NB4 (cell line): ENCODE measurements around the gene GRIK1.
"Not testable (repeated sequence)": the region's sequence is repeated elsewhere in the genome, so short reads cannot be mapped to it uniquely, and the experiment has no call there.

Source experiments
- DNase-seq: peaks from one replicate; pipeline ENCODE4 v3.0.0; 2010; ENCODE audit warnings: low read depth
- H3K4me3 ChIP-seq: one replicate; pipeline ENCODE4 v1.5.1; 2011; ENCODE audit warnings: mild to moderate bottlenecking, low read depth, low read length, moderate library complexity
- CTCF ChIP-seq: IDR thresholded peaks from one replicate; pipeline ENCODE4 v1.5.1; 2012; ENCODE audit warnings: low read depth, low read length
- MAX ChIP-seq: IDR thresholded peaks from 2 replicates; pipeline ENCODE4 v1.6.1; 2011; ENCODE audit warnings: low read depth, low read length
- MYC ChIP-seq: IDR thresholded peaks from 2 replicates; pipeline ENCODE4 v1.6.1; 2011; ENCODE audit warnings: low read depth, low read length
- POLR2A ChIP-seq: IDR thresholded peaks from 2 replicates; pipeline ENCODE4 v1.6.1; 2011; ENCODE audit warnings: mild to moderate bottlenecking; ENCODE audit not compliant: insufficient read length; ENCODE audit errors: extremely low read depth

Gene GRIK1

DNA sequence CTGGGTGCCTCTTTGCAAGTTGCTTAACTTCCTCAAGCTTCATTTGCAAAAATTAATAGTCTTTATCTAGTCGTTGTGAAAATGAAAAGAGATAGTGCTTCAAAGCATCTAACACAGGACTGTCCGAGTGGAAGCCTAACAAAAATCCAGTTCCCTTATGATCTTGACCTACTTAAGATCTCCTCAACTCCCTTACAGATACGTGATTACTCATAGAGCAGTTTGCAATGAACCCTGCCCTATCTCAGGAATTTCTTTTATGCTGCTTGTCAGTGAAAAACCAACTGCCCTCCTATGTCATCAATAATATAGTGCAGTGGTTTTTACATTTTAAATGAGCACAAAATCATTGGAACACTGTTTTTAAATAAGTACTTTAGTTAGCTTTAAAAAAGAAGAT, 326.8 kb downstream of the GRIK1 start:
- no peak for DNase-seq
- no peak overlapping the region for H3K4me3 ChIP-seq
- TF ChIP-seq MYC = no peak
- TF ChIP-seq POLR2A = no peak

GRCh38 chr21:29610779-29611360, 328.9 kb downstream of the GRIK1 start:
- TF ChIP-seq CTCF (no peak), MYC (no peak), POLR2A (no peak)
- no peak for DNase-seq
- no peak overlapping the region for H3K4me3 ChIP-seq

GRCh38 chr21:29606613-29607012, 333.2 kb downstream of the GRIK1 start:
- no peak for DNase-seq
- no peak overlapping the region for H3K4me3 ChIP-seq
- TF ChIP-seq MYC (no peak), CTCF (no peak)

DNA sequence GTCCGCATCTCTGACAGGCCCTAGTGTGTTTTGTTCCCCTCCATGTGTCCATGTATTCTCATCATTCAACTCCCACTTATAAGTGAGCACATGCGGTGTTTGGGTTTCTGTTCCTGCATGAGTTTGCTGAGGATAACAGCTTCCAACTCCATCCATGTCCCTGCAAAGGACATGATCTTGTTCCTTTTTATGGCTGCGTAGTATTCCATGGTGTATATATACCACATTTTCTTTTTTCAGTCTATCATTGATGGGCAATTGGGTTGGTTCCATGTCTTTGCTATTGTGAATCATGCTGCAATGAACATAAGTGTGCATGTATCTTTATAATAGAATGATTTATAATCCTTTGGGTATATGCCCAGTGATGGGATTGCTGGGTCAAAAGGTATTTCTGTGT, 334.6 kb downstream of the GRIK1 start:
- DNase-seq, H3K4me3 ChIP-seq: not testable (repeated sequence)

DNA sequence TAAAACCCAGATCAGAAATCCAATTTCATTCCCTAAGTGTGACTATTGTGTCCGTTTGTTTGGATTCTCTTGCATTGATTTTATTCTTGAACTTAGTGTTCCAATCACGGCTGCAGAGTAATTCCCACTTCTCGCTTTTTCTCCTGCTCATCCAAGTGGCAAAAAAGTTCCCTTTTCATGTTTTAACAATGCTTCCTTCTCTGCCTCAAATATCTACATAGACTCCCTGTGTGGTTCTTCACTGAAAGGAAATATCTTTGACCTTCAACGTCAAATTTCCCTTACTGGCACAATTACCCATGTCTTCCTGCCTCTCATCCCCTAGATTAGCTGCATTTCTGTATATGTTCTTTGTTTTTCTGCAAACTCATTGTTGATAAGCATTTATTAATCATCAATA, 335.7 kb downstream of the GRIK1 start:
- H3K4me3 ChIP-seq = no peak overlapping the region
- TF ChIP-seq CTCF (no peak), POLR2A (no peak), MAX (no peak), MYC (no peak)
- no peak for DNase-seq

GRCh38 chr21:29601047-29601446, 338.7 kb downstream of the GRIK1 start:
- no peak for TF ChIP-seq MYC
- no peak for TF ChIP-seq POLR2A
- TF ChIP-seq CTCF = no peak
- no peak for TF ChIP-seq MAX
- no peak overlapping the region for H3K4me3 ChIP-seq
- DNase-seq = no peak

GRCh38 chr21:29586696-29587095, 353.1 kb downstream of the GRIK1 start:
- TF ChIP-seq MYC (no peak), CTCF (no peak), MAX (no peak), POLR2A (no peak)

More at GRCh38 chr21:29586696-29587095, 353.1 kb downstream of the GRIK1 start:
- H3K4me3 ChIP-seq = no peak overlapping the region
- no peak for DNase-seq
